Measurements from ENCODE around the gene NRAP.

Gene NRAP

GRCh38 chr10:113557903-113558321 is 105.9 kb downstream of the NRAP start:
- DNase-seq = no peak

- peak; percentile 9 for DNase-seq
These were observed 106.4 kb downstream of the NRAP start for GRCh38 chr10:113557424-113557862.

GRCh38 chr10:113555751-113556150 is 108.1 kb downstream of the NRAP start:
- DNase-seq = no peak

DNA sequence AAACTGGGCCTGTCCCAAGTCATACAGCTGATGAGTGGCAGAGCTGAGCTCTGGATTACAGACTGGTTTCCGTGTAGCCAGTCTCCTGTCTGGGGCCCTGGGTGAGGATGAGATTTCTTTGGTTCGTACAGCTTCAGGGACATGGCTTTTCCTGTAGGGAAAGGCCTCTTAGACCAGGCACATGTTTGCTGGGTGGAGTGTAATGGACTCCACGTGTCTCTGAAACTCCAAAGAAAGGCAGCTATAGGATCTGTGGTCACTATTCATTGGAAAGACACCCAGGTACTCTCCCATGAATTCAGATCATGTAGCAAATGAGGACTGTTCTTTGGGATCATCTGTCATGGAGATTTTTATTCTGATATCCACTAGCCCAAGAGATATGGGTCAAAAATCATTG is 108.6 kb downstream of the NRAP start:
- no peak for DNase-seq

DNA sequence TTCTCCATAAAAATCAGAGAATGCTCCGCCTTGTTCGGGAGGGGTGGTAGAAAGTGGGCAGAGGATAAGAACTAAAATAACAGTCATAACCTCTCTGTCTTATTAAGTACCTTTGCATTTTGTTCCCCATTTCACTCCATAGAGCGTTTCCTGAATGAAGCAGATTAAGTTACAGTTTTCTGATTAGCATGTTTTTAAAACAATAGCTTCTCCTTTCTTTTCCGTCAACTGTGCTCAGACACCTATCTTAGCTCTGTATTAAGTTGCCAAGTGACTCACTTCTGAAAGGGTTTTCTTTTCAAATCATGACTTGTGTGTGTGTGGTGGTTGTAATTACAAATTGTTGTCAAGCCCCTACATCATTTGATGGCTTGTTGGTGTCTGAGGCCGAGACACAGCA is 109.6 kb downstream of the NRAP start:
- DNase-seq = no peak

DNA sequence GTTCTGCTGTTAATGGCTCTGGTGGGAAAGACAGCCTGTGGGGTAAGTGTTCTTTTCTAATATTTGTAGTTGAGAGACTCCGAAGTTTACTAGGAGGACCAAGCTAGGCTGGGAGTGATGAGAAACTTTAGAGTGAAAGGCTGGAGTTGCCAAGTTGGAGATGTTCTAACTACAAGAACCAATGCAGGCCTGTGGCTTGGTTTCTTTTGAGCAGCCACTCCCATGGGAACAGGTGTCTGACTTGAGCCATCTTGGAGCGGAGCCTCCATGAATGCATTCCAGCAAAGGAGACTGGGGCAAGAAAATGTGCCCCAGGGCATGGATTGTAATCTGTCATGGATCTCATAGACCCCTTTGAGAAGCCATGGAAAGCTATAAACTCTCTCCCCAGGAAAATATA is 110.7 kb downstream of the NRAP start:
- no peak for DNase-seq

GRCh38 chr10:113552701-113553100 is 111.1 kb downstream of the NRAP start, which contains the start of gene HABP2:
Gene HABP2 (plus strand): TSS chr10:113553053. CDS start chr10:113553122, 69 bp downstream.
- DNase-seq = no peak

GRCh38 chr10:113552014-113552413 is 111.8 kb downstream of the NRAP start:
- no peak for DNase-seq

- no peak for DNase-seq
These were observed 113.5 kb downstream of the NRAP start for GRCh38 chr10:113550365-113550764.

DNA sequence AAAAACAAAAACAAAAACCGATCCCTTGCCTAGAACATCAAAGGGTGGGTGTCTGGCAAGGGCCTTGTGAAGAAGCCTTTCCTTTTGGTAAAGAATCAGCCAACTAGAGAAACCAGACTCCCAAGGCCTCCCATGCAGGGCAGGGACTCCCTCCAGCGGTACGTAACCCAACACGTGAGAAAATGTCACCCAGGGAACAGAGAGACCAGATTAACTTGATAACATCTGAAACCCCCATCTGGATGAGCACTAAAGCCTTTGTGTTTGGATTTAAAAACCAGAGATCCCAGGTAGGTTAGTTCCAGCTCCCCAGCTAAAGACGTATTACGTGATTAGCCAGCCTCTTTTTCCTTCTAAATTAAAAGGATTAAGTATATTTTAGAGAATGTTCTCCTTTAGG is 114.0 kb downstream of the NRAP start:
- no peak for DNase-seq

DNA sequence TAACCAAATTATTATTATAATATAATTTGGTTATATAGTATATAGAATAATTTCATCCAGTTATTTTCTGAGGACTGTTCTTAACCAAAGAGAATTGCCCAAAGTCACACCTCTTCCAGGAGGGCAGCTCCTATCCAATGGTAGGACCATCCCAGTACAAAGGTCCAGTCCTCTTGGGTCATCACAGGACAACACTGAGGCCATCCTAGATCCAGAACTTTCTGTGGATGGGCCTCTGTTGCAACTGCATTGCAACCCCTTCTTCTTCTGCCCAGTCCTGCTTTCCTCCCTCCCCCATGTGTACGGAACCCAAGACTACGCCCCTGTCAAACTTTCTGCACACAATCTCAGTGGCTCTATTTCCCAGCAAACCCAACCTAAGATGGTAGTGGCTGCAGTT is 116.4 kb downstream of the NRAP start:
- DNase-seq = no peak

DNA sequence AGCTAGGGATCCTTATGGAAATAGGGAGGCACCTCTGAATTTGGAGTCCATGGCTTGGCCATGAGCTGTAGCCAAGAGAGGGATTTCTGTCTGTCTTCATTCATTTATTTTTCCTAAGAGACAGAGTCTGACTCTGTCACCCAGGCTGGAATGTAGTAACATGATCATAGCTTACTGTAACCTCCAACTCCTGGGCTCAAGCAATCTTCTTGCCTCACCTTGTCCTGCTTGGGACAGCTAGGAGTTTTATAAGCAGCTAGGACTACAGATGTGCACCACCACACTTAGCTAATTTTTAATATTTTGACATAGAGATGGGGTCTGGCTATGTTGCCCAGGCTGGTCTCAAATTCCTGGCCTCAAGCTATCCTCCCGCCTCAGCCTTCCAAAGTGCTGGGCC is 119.4 kb downstream of the NRAP start:
- no peak for DNase-seq

DNA sequence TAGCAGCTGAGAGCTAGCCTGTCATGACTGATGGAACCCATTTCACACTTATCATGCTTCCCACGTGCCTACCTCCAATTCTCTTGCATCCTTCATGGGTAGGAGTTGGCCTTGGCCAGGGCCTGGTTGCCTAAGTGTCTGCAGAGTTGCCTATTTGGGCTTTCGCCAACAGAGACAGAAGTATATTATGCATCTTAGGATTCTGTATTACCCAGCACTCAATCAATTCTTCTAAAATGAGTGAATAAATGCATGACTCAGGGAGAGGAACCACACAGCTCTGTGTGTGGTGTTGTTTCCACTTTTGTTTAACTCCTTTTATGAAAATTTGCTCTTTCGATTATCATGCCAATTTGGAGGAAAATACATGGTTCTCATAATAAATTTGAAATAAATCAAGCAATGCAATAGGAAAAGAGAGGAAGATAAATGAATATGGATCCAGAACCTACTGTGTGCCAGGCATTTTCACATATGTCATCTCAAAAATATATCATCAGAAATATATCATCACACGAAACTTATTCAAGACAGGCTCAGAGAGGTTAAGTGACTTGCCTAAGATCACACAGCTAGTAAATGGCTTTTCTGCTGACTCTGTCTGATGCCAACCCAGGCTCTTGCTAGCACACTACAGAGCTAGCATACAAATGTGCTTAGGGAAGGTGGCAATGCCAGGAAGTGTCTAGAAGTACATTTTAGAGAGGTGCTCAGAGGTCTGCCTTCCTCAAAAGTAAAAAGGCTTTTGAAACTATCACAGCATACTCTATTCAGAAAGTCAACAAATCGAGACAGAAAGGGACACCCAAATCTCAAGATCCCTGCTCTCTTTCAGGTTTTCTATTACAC is 120.5 kb downstream of the NRAP start:
- no peak for DNase-seq

DNA sequence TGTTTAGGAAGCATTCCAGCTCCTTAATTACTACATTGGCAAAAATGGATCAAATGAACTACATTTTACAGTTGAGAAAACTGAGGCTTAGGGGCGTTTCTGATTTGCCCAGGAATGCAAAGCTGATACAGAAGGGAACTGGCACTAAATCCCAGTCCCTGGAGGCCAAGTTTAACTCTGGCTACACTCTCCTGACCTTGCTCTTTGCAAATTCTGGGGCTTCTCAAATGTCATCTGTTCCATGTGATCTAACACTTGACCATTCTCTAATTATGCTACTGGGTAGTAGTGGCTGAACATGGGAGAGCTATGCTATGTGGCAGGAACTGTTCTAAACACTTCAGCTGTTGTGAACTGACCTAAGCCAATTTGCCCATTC is 122.3 kb downstream of the NRAP start:
- no peak for DNase-seq

GRCh38 chr10:113540845-113541548 is 122.8 kb downstream of the NRAP start:
- no peak for DNase-seq

DNA sequence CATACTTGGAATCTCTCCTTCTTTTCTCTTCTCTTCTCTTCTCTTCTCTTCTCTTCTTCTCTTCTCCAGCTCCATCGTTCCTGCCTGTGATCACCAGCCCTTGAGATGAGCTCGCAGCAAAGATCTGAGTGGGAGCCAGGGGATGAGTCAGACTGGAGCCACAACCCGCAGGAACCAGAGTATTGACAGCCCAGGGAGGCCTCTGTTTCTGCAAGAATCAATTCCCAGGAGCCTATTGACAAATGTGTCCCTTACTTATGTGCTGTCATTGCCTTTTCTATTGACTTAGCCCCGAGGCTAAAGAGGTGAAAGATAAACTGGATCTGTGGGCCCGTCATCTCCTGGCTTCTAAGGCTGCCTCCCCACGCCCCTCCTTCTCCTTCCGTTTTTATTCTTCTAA is 124.1 kb downstream of the NRAP start:
- no peak for DNase-seq
